HG02973 (cell line): ENCODE results near the gene PRAMEF6.
"Not testable (repeated sequence)": the region's sequence is repeated elsewhere in the genome, so short reads cannot be mapped to it uniquely, and the experiment has no call there.

Experiments used
- ATAC-seq: cut with Tn5 transposase; IDR thresholded peaks from one replicate; pipeline ENCODE4 v1.9.1; 2021; ENCODE audit warnings: moderate library complexity; ENCODE audit not compliant: unreplicated experiment

Gene PRAMEF6

DNA sequence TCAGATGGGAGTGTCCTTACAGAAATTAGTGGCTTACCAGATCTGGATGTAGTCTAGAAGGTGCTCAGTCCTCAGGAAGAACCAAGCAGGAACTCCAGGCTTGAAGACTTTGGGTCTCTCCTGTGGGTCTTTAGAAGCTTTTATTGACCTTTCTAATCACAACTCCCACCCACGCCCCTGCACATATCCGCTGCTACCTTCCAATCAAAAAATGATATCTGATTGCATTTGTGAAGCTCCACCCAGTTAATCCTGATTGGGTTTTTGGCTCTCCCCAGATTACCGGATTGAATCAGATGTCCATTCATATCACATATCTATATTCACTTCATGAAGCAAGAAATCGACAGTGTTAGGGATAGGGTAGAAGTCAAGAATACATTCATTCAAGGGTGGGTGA lies at the start of gene PRAMEF6:
Gene PRAMEF6, minus strand, starts transcription at position 101 of the 400 bp plus-strand sequence. CDS start 5,062 bp downstream, outside the sequence.
- not testable (repeated sequence) for ATAC-seq

- not testable (repeated sequence) for ATAC-seq
Measured at GRCh38 chr1:12924368-12924767, 23.0 kb downstream of the PRAMEF6 start.

DNA sequence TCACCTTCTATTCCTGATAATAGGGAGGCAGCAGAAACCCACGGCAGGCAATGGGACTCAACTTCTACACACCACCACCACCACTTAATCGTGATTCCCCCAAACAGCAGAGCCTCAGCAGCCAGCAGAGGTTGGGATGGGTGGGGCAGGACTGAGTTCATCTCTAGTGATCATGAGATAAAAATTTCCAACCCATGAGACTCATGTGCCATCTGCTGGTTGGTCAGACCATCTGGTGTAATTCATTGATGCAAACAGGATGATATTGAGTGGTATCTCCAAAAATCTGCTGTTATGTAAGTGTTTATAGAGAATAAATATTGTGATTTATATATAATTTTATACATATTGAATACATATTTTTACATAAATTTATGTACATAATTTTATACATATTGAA lies 25.6 kb downstream of the PRAMEF6 start:
- not testable (repeated sequence) for ATAC-seq

- not testable (repeated sequence) for ATAC-seq
Measured at GRCh38 chr1:12916310-12916709, 31.1 kb downstream of the PRAMEF6 start, which contains the start of gene PRAMEF7. Gene PRAMEF7 (plus strand): TSS chr1:12916610. CDS start chr1:12917693, 1,083 bp downstream.

DNA sequence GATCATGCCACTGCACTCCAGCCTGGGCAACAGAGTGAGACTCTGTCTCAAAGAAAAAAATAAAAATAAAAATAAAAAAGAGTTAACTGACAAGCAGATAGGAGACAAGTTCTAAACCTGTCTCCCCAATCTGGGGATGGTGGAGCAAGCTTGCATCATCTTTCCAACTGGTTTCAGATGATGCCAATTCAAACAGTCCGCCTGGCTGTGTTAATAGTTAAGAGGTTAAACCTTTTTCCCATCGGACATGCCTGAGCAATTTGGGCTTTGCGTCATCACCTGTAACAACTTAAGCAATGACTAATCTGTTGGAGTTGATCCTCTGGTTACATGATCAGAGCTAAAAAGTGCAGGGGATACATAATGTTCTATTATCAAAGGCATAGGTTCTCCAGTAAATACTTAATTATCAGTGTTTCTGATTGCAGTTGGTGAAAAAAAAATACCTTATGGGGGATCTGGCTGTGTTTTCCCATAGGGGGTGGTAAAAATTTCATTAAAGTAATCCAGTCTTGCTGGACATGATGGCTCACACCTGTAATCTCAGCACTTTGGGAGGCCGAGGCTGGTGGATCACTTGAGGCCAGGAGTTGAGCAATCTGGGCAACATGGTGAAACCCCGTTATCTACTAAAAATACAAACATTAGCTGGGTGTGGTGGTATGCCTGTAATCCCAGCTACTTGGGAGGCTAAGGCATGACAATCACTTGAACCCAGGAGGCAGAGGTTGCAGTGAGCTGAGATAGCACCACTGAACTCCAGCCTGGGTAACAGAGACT lies 43.4 kb downstream of the PRAMEF6 start:
- ATAC-seq, result not testable (repeated sequence)

- ATAC-seq, result not testable (repeated sequence)
Measured at GRCh38 chr1:12899186-12899585, 48.2 kb downstream of the PRAMEF6 start.

DNA sequence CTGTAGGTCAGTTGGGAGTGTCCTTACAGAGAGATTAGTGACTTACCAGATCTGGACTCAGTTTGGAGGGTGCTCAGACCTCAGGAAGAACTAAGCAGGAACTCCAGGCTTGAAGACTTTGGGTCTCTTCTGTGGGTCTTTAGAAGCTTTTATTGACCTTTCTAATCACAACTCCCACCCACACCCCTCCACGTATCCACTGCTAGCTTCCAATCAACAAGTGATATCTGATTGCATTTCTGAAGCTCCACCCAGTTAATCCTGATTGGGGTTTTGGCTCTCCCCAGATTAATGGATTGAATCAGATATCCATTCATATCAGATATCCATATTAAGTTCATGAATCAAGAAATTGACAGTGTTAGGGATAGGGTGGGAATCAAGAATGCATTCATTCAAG lies 49.2 kb downstream of the PRAMEF6 start, which contains the start of gene PRAMEF10:
Gene PRAMEF10, minus strand, starts transcription at position 101 of the 400 bp plus-strand sequence. CDS start 2,423 bp downstream, outside the sequence.
- ATAC-seq, result not testable (repeated sequence)
